Skeletal muscle cell (primary cell): Measurements from ENCODE around the gene RNF223.
A peak's percentile ranks its signal among the peaks of the same experiment; 100 is the strongest.
"Not testable (repeated sequence)": the region's sequence is repeated elsewhere in the genome, so short reads cannot be mapped to it uniquely, and the experiment has no call there.

Source experiments
- DNase-seq: peaks from one replicate; pipeline ENCODE4 v3.0.0-alpha.2; 2010; ENCODE audit warnings: low read depth
- H3K4me3 ChIP-seq: 2 replicates; pipeline ENCODE4 v1.5.1; 2011; ENCODE audit warnings: low read depth, mild to moderate bottlenecking, control low read depth, low read length, moderate library complexity

RNF223 gene

DNA sequence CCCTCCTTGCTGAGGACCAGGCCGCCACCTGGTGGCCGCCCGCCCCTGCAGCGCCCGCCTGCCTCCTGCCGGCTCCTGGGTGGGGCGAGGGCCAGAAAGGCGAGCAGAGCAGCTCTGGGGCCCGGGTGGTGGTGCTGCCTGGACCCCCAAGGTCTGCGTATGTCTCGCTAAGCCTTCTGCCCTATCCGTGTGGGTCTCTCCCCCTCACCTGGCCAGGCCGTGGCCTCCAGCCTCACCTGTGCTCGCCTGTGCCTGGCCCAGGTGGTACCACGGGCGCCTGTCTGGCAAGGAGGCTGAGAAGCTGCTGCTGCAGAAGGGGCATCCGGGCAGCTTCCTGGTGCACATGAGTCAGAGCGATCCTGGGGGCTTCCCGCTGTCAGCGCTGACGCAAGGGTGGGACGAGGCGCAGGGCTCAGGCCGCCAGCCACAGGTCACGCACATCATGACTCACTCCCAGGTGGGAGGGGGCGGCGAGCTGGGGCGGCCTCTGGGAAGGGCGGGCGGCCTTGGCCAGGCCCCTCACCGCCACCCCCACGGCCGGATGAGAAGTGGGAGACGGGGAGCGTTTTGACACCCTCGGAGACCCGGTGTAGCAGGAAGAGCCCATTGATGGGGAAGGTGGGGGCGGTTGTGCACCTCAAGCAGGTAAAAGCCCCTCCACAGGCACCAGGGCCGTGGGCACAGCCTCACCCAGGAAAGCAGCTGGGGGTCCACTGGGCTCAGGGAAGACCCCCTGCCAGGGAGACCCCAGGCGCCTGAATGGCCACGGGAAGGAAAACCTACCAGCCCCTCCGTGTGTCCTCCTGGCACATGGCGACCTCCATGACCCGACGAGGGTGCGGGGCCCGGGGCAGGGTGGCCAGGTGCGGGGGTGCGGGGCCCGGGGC, 9.9 kb downstream of the RNF223 start:
- H3K4me3 ChIP-seq, result no peak overlapping the region
- peak; percentile 70 for DNase-seq

DNA sequence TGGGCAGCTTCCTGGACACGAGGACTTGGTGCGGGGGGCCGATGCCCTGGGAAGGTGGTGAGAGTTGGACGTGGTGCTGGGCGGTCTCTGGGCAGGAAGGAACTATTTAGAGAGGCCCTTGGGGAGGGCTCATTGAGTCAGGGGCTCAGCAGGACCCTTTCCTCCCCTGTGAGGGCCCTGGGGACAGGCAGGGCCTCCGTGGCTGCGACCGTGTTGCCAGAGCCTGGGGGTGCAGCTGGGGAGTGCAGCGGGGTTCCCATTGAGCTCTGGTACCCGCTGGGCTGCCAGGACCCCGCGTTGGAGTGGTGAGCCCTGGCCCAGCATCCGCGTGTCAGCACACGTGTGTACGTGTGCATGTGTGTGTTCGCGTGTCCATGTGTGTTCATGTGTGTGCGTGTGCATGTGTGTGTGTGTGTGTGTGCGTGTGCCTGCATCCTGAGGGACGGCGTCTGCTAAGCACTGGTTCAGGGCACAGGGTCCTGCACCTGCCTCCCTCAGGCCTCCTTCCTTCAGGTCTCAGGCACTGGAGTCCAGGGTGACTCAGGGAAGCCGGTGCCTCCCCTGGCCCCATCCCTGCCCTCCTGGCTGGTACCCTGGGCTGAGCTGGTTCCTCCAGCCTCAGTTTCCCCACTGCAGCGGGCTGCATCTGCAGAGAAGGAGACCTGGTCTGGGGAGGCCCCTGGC, 10.7 kb downstream of the RNF223 start:
- no peak overlapping the region for H3K4me3 ChIP-seq
- DNase-seq, result no peak

DNA sequence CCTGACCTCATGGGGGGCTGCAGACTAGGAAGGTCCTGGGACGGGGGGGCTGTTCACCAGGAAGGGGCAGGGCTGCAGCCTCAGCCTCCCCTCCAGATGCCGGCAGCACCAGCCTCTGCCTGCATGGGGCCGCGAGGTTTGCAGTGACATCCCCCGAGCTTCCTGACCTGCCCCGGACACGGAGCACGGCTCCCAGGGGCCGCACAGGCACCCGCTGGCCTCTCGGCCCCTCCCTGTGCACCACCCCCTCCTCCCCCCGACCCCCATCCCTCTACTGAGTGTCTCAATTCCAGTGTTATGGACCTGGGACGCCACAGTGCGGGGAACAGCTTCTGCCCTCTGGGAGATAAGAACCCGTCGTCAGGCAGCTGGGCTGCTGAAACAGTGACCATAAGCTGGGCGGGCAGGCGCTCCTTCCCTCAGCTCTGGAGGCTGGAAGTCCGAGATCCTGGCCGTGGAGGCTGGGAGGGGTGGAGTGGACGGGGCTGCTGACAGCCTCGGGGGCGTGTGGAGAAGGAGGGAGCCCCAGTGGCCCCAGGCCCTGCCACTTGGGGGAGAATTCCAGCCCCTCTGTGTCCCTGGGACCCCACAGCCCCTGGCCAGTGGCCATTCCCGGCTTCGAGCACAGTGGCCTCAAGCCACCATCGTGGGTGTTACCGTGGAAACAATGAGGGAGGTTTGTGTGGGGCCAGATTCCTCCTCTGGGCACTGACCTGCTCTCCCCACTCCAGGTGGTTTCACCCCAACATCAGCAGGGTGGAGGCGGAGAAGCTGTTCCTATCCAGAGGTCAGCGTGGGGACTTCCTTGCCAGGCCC, 11.6 kb downstream of the RNF223 start:
- H3K4me3 ChIP-seq, result no peak overlapping the region
- DNase-seq, result no peak

DNA sequence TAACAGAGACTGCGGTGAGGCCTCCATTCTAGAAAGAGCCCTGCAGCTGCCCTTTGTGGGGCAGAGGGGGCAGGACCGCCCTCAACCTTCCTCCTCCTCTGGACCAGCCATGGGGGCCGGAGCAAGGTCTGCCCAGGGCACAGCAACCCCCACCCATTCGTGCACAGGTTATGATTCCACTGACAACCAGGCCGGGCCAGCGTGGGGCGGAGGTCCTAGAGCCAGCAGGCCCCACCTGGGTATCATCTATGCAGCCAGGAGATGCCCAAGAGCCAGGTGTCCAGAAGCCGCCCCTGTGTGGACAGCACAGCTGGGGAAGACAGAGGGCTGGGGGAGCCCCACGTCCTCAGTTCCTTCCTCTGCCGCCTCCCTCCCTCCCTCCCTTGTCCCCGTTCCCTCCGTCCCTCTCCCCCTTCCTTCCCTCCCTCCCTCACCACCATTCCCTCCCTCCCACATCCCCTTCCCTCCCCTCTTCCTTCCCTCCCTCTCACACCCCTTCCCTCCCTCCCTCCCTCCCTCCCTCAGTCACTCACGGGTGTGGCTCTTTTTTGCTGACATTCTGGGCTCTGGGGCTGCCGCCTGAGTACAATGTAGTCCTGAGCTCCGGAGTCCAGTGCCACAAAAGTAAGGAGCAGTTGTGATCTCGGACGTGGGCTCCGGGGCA, 12.3 kb downstream of the RNF223 start:
- DNase-seq, result no peak
- H3K4me3 ChIP-seq, result no peak overlapping the region

DNA sequence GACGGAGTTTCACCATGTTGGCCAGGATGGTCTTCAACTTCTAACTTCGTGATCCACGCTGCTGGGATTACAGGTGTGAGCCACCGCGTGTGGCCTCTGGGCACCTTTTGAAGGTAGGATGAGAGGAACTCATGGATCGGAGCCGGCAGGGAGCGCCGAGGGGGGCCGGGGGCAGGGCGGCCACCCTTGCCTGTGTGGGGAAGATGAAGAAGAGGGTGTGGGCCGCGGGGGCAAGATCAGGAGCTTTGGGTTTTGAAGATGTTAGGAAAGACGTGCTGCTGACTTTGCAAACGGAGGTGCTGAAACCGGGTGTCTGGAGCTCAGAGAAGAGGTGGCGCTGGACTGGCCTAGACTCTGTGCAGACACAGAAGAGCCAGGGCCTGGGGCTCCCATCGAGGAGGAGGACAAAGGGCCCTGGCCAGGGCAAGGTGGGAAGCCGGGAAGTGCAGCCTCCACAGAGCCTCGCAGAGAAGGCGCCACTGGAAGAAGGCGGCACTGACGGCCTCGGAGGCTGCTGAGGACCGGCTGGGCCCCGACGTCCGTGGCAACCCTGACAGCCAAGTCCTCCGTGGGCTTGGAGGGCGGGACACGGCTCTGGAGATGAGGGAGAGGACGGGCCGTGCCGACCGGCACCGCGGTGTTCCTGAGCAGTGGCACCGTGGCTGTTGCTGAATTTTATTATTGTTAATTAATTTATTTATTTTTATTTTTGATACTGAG, 13.7 kb downstream of the RNF223 start:
- H3K4me3 ChIP-seq, result no peak overlapping the region
- DNase-seq, result no peak

DNA sequence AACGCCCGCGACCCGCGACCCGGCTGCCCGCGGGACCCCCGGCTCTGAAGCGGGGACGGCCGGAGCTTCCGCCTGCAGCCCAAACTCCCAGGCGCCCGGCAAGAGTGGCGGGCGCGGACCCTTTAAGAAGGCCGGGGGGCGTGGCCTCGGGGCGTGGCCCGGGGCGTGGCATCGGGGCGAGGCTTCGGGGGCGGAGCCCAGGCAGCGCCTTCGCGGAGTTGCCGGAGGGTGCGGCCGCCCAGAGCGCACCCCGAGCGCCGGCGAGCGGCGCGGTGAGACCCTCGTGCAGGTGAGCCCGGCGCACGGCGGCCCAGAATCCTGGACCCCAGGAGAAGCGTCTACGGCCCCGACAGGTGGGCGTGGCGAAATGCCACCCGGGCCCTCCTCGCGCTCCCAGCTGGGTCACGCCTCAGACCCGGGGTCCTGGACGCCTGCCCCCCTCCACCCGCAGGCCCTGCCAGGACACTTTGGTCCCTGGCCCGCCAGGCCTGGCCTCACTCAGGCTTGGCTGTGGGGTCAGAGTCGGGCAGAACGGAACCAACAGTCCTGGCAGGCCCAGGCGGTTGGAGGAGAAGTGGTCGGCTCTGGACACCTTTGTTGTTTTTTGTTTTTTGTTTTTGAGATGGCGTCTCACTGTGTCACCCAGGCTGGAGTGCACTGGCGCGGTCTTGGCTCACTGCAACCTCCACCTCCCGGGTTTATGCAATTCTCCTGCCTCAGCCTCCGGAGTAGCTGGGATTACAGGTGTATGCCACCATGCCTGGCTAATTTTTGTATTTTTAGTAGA, 14.4 kb downstream of the RNF223 start:
- H3K4me3 ChIP-seq, result peak overlapping the region; percentile 54
- no peak for DNase-seq

DNA sequence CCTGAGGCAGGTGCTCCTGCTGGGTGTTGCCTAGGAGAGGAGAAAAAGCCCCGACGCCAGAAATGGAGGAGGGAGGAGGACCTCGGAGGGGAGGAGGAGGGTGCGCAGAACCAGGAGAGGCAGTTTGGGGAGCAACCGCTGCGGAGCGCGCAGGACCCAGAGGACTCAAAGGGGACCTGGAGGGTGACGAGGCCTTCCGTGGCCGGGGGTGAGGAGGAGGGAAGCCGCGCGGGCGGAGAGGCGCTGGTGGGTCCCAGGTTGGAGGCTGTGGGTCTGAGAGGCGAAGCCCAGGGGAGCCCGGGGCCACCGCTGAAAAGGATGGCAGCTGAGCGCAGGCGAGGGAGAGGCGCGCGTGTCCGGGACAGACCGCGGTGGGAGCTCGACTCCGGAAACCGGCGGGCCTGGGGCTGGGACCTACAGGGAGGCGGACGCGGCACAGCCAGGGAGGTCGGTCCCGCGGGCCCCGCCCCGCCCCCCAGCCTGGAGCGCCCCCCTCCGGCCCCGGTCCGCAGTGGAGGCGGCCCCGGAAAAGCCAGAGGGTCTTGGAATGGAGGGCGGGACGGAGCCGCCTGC, 15.1 kb downstream of the RNF223 start:
- H3K4me3 ChIP-seq, result peak overlapping the region; percentile 54
- no peak for DNase-seq

DNA sequence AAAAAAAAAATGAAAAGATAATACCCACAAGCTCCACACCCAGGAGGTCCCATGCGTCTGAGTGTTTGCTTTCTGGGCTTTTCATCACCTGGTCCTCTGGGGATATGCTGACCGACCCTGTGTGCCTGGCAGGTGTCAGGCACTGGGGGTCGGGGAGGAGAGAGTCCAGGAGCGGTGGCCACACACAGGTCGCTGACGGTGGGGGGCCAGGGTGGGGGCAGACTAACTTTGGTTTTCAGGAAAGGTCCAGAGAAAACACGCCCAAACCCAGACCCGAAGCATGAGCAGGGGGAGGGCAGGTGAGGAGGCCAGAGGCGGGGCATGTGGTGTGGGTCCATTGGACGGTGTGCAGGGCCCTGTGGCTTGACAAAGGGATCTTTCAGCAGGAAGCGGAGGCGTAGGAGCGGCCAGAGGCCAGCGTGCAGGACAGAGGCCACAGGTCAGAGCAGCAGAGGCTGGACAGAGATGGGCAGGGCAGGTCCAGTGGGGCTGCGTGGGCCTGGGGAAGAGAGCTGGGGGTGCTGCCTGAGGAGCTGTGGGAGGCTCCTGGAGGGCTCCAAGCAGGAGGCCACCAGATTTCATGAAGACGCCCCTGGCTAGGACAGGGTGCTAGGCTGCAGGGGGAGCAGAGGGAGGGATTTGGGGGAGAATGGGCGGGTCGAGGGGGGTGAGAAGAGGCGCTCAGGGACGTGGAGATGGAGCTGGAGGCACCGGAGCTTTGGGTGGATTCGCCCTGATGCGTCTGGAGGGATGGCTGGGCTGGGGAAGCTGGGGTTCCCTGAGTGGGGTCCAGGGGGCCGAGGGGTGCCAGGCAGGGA, 15.8 kb downstream of the RNF223 start:
- peak overlapping the region; percentile 54 for H3K4me3 ChIP-seq
- DNase-seq, result no peak

DNA sequence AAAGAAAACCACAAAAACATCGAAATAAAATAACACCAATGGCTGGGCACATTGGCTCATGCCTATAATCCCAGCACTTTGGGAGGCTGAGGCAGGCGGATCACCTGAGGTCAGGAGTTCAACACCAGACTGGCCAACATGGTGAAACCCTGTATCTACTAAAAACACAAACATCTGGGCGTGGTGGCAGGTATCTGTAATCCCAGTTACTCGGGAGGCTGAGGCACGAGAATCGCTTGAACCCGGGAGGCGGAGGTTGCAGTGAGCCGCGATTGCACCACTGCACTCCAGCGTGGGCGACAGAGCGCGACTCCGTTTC, 16.4 kb downstream of the RNF223 start:
- H3K4me3 ChIP-seq, DNase-seq: not testable (repeated sequence)

DNA sequence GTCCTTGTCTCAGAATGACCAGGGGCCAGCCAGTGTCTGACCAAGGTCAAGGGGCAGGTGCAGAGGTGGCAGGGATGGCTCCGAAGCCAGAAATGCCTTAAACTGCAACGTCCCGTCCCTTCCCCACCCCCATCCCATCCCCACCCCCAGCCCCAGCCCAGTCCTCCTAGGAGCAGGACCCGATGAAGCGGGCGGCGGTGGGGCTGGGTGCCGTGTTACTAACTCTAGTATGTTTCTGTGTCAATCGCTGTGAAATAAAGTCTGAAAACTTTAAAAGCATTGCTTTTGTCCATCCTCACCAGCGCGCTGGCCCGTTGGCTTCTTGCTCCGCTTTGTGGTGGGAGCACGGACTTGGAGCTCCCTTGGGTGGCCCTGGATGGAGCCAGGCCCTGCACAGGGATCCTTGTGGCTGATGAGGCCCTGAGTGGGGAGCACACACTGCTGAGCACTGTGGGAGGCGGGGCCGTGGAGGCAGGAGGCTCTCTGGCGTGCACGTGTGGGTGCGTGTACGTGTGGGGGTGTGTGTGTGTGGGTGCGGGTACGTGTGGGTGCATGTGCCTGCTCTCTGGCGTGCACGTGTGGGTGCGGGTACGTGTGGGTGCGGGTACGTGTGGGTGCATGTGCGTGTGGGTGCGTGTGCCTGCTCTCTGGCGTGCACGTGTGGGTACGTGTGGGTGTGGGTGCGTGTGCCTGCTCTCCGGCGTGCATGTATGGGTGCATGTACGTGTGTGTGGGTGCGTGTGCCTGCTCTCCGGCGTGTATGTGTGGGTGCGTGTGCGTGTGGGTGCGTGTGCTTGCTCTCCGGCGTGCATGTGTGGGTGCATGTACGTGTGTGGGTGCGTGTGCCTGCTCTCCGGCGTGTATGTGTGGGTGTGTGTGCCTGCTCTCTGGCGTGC, 18.0 kb downstream of the RNF223 start:
- no peak overlapping the region for H3K4me3 ChIP-seq
- no peak for DNase-seq

DNA sequence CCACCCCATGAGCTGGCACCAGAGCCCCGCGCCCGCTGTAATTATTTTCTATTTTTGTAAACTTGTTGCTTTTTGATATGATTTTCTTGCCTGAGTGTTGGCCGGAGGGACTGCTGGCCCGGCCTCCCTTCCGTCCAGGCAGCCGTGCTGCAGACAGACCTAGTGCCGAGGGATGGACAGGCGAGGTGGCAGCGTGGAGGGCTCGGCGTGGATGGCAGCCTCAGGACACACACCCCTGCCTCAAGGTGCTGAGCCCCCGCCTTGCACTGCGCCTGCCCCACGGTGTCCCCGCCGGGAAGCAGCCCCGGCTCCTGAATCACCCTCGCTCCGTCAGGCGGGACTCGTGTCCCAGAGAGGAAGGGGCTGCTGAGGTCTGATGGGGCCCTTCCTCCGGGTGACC, 19.1 kb downstream of the RNF223 start:
- no peak for DNase-seq
- H3K4me3 ChIP-seq, result no peak overlapping the region

DNA sequence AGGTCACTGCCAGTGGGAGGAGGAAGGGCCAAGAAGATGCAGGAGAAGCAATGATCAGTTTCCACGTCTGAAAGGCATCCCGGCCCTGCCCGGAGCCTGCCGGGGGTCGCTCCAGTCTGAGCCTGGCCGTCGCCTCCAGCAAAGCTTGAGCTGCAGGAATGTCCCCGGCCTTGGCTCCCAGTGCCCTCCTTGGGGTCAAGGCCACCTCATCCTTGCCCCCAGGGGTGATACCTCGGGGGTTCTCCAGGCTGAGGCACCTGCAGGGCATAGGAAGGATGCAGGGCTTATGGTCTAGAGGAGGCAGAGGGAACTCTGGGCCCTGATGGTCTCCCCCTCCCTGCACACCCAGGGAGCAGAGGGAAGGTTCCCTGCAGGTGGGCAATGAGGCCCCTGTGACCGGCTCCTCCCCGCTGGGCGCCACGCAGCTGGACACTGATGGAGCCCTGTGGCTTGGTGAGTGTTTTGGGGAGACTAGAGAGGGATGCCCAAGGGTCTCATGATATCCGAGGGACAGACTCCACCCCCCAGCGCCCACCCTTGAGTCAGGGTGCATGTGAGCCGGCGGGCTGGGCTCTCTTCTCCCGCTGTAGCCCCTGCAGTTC, 19.9 kb downstream of the RNF223 start:
- no peak overlapping the region for H3K4me3 ChIP-seq
- DNase-seq, result no peak

DNA sequence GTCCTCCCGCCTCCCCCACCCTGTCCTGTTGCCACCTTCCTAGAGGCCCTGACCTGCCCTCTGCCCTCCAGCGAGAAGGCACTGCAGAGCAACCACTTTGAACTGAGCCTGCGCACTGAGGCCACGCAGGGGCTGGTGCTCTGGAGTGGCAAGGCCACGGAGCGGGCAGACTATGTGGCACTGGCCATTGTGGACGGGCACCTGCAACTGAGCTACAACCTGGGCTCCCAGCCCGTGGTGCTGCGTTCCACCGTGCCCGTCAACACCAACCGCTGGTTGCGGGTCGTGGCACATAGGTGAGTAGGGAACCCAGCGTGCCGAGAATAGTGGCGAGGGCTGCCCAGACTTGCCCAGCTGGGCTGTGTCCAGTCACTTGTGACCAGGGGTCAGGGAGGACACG, 20.4 kb downstream of the RNF223 start:
- DNase-seq, result no peak
- H3K4me3 ChIP-seq, result no peak overlapping the region

DNA sequence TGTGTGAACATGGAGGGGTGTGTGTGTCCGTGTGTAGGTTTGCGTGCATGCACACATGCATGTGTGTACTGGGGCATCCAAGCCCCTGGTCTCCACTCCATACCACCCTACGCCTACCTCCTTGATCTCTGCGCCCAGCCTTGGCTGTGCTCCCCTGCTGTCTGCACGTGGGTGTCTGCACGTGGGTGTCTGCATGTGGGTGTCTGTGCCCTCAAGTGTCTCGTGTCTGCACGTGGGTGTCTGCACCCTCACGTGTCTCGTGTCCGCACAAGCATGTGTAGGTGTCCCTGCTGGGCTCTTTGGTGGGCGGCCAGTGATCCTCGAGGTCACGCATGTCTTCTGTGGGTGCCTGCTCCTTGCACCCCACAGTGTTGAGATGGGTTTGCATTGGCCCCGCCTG, 21.1 kb downstream of the RNF223 start:
- no peak overlapping the region for H3K4me3 ChIP-seq
- no peak for DNase-seq

DNA sequence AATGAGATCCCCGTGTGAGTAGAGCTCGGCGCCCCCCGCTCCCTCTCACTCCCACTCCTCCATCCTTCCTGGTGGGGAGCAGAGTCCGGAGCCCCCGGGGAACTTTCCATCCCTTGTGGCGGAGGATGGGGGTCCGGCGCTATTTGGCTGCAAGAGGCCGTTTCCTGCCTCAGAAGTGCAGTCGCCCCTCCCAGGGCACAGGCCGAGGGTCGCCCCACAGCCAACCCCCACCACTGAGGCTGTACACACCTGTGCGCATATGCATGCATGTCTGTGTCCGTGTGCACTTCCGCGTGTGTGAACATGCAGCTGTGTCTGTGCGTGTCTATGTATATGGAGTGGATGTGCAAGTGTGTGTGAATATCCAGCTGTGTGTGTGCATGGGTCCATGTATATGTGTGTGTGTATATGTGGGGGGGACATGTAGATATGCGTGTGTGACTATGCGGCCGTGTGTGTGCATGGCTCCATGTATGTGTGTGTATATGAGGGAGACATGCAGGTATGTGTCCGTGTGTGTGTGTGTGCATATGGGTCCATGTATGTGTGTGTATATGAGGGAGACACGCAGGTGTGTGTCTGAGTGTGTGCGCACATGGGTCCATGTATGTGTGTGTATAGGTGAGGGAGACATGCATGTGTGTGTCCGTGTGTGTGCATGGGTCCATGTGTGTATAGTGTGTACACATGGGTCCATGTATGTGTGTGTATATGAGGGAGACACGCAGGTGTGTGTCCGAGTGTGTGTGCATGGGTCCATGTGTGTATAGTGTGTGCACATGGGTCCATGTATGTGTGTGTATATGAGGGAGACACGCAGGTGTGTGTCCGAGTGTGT, 21.9 kb downstream of the RNF223 start:
- H3K4me3 ChIP-seq, result no peak overlapping the region
- DNase-seq, result no peak
